Measurements from ENCODE around the gene KIRREL3. TPM values are rescaled to one million over a fixed set of nuclear protein-coding genes. Genes with fewer than 3 reads are reported as not detected.

KIRREL3 gene
- total and polyA plus RNA-seq, 3 donors from 2014 or later = 1.0 to 1.1 (median 1.1) TPM

DNA sequence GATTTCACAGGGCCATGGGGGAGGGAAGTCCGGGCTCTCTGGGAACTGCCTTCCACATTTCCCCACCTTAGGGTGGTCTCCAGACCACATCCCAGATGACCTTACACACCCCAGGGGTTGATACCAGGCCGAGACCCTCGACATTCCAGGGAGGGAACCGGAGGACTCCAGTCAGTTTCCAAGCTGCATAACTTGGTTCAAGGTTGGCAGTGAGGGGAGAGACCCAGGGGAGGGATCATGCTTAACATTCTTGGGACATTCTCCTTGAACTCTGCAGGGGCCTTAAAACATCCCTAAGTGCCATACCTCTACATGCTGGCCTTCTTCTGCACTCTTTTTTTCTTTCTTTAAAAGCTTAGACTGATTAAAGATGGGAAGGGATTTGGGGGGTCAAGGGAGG is 394.1 kb downstream of the KIRREL3 start:
- no peaks in the 10 kb centered on the region for H3K4me1 ChIP-seq
- intact Hi-C loops (cut with DNase I; ENCODE audit: low total_unique reads) = no loop called here
- H3K4me3 ChIP-seq = no peak overlapping the region
- no peak for DNase-seq
- H3K27ac ChIP-seq = no peak overlapping the region
- H3K27me3 ChIP-seq = no peaks in the 10 kb centered on the region
- TF ChIP-seq, protein P1, sequence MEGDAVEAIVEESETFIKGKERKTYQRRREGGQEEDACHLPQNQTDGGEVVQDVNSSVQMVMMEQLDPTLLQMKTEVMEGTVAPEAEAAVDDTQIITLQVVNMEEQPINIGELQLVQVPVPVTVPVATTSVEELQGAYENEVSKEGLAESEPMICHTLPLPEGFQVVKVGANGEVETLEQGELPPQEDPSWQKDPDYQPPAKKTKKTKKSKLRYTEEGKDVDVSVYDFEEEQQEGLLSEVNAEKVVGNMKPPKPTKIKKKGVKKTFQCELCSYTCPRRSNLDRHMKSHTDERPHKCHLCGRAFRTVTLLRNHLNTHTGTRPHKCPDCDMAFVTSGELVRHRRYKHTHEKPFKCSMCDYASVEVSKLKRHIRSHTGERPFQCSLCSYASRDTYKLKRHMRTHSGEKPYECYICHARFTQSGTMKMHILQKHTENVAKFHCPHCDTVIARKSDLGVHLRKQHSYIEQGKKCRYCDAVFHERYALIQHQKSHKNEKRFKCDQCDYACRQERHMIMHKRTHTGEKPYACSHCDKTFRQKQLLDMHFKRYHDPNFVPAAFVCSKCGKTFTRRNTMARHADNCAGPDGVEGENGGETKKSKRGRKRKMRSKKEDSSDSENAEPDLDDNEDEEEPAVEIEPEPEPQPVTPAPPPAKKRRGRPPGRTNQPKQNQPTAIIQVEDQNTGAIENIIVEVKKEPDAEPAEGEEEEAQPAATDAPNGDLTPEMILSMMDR (IDR thresholded peaks at IDR 0.05) = no peak
- TF ChIP-seq POLR2A (IDR thresholded peaks at IDR 0.05) = no peak
- no peaks in the 10 kb centered on the region for H3K36me3 ChIP-seq (ENCODE audit: low read depth, missing control alignments)
- H3K9me3 ChIP-seq = no peaks in the 10 kb centered on the region
- 60 to 69% methylated on average over 4 of the region's 4 CpGs for WGBS, 2 donors

DNA sequence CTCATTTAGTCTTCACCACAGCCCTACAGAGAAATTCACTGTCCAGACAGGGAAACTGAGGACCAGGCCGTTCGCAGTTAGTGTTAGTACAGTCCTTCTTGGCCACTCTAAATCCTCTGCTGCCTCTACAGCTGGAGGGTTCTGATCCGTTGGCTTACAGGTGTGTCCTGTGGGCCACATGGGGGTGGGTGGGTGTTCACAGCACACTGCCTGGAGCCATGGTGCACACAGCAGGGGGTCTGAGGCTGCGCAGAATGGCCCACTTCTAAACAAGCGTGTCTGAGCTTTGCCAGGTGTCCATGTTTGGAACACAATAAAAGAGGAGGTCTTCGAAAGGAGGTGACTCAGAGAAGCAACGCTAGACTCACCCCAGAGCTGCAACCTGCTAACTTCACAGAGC is 396.1 kb downstream of the KIRREL3 start:
- WGBS, 2 donors = 75 to 91% methylated on average over 7 of the region's 7 CpGs
- TF ChIP-seq, protein P1 (IDR thresholded peaks at IDR 0.05) = no peak
- no peak for TF ChIP-seq POLR2A (IDR thresholded peaks at IDR 0.05)
- no peaks in the 10 kb centered on the region for H3K36me3 ChIP-seq (ENCODE audit: low read depth, missing control alignments)
- no peak overlapping the region for H3K4me3 ChIP-seq
- no peaks in the 10 kb centered on the region for H3K27me3 ChIP-seq
- DNase-seq = no peak
- H3K9me3 ChIP-seq = no peaks in the 10 kb centered on the region
- H3K27ac ChIP-seq = no peak overlapping the region
- intact Hi-C loops (cut with DNase I; ENCODE audit: low total_unique reads) = no loop called here
- H3K4me1 ChIP-seq = no peaks in the 10 kb centered on the region

DNA sequence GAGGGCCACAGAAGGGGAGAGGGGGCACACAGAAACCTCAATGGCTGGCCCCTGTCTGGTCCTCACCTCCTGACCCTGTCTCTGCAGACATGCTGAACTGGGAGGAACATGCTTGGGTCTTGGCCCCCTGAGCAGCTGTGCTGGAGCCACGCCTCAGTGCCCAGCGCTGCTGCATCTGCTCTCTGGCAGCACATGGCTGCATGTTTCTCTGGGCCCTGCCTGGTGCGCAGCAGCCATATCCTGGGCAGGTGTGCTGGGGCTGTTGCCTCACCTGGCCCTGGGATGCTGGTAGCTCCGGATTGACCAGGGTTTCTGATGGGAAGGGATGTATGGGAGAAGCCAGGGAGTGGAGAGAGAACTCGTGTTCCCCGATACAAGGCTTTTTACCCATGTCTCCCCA is 397.1 kb downstream of the KIRREL3 start:
- no peak for DNase-seq
- Histone ChIP-seq H3K9me3 (no peaks in the 10 kb centered on the region), H3K4me1 (no peaks in the 10 kb centered on the region), H3K27me3 (no peaks in the 10 kb centered on the region), H3K36me3 (ENCODE audit: low read depth, missing control alignments) (no peaks in the 10 kb centered on the region), H3K27ac (no peak overlapping the region), H3K4me3 (no peak overlapping the region)
- intact Hi-C loops (cut with DNase I; ENCODE audit: low total_unique reads) = no loop called here
- 89 to 91% methylated on average over 6 of the region's 6 CpGs for WGBS, 2 donors
- TF ChIP-seq, protein P1 (IDR thresholded peaks at IDR 0.05) = no peak
- no peak for TF ChIP-seq POLR2A (IDR thresholded peaks at IDR 0.05)

DNA sequence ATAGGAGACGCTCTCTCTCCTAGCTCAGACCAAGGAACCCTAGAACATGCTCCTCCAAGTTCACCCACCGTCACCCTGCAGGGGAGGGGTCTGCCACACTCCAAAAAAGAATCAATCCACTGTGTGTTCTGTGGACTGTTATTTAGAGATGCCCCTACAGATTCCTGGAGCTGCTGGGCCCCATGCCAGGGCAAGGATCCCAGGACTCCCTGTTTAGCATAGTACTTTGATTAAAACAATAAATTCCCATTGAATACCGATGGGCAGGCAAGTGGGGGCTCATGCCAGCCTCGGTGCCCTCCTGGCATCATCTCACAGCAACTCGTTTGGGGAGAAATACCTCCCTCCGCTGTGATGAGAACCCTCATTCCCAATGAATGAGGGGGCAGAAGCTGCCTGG is 397.6 kb downstream of the KIRREL3 start:
- no peaks in the 10 kb centered on the region for H3K9me3 ChIP-seq
- DNase-seq = no peak
- no peak for TF ChIP-seq POLR2A (IDR thresholded peaks at IDR 0.05)
- TF ChIP-seq, protein P1 (IDR thresholded peaks at IDR 0.05) = no peak
- 67 to 69% methylated on average over 3 to 6 of the region's 6 CpGs for WGBS, 2 donors
- intact Hi-C loops (cut with DNase I; ENCODE audit: low total_unique reads) = no loop called here
- H3K27ac ChIP-seq = no peak overlapping the region
- H3K27me3 ChIP-seq = no peaks in the 10 kb centered on the region
- H3K4me1 ChIP-seq = no peaks in the 10 kb centered on the region
- no peak overlapping the region for H3K4me3 ChIP-seq
- H3K36me3 ChIP-seq (ENCODE audit: low read depth, missing control alignments) = no peaks in the 10 kb centered on the region

DNA sequence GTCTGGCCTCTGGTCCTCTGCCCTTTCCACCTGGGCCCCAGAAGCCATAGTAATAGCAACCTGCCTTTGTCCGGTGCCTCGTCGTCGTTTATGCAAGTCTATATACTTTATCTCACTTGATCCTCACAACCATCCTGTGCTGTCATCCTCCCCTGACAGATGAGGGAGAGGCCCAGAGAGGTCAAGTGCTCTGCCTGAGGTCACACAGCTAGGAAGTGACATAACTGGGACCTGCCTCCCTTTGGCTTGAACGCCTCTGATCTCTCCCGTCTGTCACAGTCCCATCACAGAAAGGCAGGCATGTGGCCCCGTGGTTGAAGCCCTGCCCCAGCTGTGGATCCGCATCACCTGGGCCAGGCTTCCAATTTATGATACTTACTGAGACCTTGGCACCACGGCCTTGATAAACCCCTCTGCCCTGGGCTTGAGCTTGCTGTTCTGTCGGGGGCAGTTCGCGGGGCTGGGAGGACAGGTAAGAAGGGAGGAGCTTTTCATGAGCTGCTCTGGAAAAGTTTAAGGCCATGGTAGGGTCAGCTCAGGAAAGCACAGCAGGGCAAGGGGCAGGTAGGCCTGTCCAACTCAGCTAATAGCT is 398.1 kb downstream of the KIRREL3 start:
- WGBS, 2 donors = 88 to 89% methylated on average over 11 to 12 of the region's 12 CpGs
- intact Hi-C loops (cut with DNase I; ENCODE audit: low total_unique reads) = no loop called here
- Histone ChIP-seq H3K9me3 (no peaks in the 10 kb centered on the region), H3K4me3 (no peak overlapping the region), H3K4me1 (no peaks in the 10 kb centered on the region), H3K36me3 (ENCODE audit: low read depth, missing control alignments) (no peaks in the 10 kb centered on the region), H3K27ac (no peak overlapping the region), H3K27me3 (no peaks in the 10 kb centered on the region)
- DNase-seq = no peak
- TF ChIP-seq POLR2A (IDR thresholded peaks at IDR 0.05) = no peak
- TF ChIP-seq, protein P1 (IDR thresholded peaks at IDR 0.05) = no peak

All from testis (tissue), 3 donors.